VCaP (cell line): ENCODE results near the gene MSL1.

Source experiments
- H3K27ac ChIP-seq: fragments of 450-650 bp; 2 replicates; pipeline ENCODE4 v1.5.1; 2017
- TF ChIP-seq, protein P1 (sequence below): fragments of 450-650 bp; conservative IDR thresholded peaks from 2 replicates; pipeline ENCODE4 v1.5.1; 2017; ENCODE audit warnings: mild to moderate bottlenecking, moderate library complexity

The MSL1 gene

DNA sequence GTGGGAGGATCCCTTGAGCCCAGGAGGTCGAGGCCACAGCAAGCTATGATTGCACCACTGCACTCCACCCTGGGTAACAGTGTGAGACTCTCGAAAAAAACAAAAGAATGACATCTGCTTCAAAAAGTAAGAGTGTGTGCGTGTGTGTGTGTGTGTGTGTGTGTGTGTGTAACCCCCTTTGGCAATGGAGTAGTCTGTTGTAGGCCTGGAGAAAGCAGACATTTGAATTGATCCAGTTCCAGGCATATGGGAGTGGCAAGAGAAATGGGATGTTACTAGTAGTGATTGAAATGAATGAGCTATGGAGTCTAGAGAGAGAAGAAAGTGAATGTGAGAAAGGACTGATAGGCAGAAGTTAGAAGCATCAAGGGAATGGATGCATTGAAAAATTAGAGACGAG, 28.5 kb downstream of the MSL1 start:
- no peak overlapping the region for H3K27ac ChIP-seq
- TF ChIP-seq, protein P1, sequence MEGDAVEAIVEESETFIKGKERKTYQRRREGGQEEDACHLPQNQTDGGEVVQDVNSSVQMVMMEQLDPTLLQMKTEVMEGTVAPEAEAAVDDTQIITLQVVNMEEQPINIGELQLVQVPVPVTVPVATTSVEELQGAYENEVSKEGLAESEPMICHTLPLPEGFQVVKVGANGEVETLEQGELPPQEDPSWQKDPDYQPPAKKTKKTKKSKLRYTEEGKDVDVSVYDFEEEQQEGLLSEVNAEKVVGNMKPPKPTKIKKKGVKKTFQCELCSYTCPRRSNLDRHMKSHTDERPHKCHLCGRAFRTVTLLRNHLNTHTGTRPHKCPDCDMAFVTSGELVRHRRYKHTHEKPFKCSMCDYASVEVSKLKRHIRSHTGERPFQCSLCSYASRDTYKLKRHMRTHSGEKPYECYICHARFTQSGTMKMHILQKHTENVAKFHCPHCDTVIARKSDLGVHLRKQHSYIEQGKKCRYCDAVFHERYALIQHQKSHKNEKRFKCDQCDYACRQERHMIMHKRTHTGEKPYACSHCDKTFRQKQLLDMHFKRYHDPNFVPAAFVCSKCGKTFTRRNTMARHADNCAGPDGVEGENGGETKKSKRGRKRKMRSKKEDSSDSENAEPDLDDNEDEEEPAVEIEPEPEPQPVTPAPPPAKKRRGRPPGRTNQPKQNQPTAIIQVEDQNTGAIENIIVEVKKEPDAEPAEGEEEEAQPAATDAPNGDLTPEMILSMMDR, result no peak

DNA sequence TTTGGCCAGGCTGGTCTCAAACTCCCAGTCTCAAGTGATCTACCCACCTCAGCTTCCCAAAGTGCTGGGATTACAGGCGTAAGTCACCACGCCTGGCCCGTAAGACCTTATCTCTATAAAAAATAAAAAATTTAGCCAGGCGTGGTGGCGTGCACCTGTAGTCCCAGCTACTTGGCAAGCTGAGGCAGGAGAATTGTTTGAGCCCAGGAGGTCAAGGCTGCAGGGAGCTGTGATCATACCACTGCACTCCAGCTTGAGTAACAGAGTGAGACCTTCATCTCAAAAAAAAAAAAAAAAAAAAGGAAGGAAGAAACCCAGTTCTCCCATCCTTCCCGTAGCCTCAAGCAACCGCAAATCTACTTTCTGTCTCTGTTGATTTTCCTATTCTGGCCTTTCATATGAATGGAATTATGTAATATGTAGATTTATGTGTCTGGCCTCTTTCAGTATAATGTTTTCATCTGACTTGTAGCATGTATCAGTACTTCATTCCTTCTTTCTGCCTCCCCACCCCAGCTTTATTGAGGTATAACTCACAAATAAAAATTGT, 29.7 kb downstream of the MSL1 start:
- H3K27ac ChIP-seq, result no peak overlapping the region

GRCh38 chr17:40153603-40154236, 31.9 kb downstream of the MSL1 start:
- no peak overlapping the region for H3K27ac ChIP-seq
- TF ChIP-seq, protein P1, result no peak

More for the DNA sequence above, 29.7 kb downstream of the MSL1 start:
- TF ChIP-seq, protein P1, result no peak

DNA sequence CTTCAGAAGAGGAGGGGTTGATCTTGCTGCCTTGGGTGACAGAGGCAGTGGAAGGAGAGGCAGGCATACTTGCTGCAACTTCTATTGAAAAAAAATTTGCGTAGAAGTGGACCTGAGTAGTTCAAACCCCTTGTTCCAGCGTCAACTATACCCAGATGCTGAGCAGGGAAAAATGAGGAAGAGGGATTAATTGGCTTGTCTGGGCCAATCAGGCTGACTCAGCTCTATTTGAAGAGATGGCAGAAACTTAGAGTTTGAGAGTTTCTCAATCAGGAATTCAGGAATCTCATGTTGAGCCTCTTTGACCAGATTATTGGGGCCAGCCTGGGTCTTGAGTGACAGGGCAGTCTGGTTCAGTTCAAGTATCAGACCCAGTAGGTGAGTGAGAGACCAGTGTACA, 36.2 kb downstream of the MSL1 start:
- TF ChIP-seq, protein P1, result no peak
- no peak overlapping the region for H3K27ac ChIP-seq

DNA sequence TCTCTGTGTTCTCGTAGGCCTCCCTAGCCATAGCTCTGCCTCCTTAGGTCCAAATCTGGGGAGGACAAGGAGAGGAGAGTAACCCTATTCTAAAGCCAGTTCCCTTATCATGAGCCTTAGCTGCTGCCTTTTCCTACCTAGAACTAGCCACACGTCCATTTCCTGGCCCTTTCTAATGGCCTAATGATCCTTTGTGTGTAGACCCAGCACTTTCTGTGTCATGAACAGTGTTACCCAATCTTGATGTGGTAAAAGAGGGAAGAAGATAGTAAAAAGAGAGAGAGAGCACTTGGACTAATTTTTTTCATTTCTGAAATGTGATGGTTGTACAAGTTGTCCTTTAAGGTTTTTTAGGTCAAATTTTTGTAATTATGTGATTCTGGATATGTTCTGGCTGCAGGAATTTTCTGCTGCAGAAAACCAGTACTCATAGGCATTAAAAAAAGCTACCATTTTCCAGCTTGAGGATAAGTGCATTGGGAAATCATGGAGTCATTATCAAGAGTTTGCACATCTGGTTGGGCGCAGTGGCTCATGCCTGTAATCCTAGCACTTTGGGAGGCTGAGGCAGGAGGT, 36.8 kb downstream of the MSL1 start:
- TF ChIP-seq, protein P1, result no peak
- no peak overlapping the region for H3K27ac ChIP-seq

DNA sequence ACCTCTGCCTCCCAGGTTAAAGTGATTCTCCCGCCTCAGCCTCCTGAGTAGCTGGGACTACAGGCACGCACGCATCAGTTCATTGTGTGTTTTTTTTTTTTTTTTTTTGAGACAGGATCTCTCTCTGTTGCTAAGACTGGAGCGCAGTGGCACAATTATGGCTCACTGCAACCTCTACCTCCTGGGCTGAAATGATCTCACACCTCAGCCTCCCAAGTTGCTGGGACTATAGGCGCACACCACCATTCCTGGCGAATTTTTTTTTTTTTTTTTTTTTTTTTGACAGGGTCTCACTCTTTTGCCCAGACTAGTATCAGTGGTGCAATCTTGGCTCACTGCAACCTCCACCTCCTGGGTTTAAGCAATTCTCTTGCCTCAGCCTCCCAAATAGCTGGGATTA, 37.7 kb downstream of the MSL1 start:
- H3K27ac ChIP-seq, result no peak overlapping the region
- TF ChIP-seq, protein P1, result no peak

GRCh38 chr17:40167685-40168261, 46.0 kb downstream of the MSL1 start:
- TF ChIP-seq, protein P1, result no peak
- H3K27ac ChIP-seq, result peak overlapping the region; percentile 36
